H1 (cell line): Measurements from ENCODE around the gene PRKCZ. TPM values are rescaled to one million over a fixed set of nuclear protein-coding genes. Genes with fewer than 3 reads are reported as not detected.

Source experiments
- CTCF ChIA-PET: fragments of 300-600 bp; sonication (Branson Sonifier 250); formaldehyde crosslinking; loops from one replicate; lab custom pipeline; 2021; ENCODE audit not compliant: partially characterized antibody; lab: Charles Lee
- POLR2A ChIA-PET: fragments of 300-600 bp; sonication (Branson Sonifier 250); formaldehyde crosslinking; loops from one replicate; lab custom pipeline; 2021; ENCODE audit warnings: inconsistent platforms; ENCODE audit not compliant: partially characterized antibody; lab: Charles Lee
- DNase-seq, 2 experiments: peaks; one replicate each; pipeline versions ENCODE4 v3.0.0 to v3.0.0-alpha.2; 2010 to 2022; ENCODE audit warnings: low spot score in 2 of 2, low read depth in 1 of 2, mixed read lengths in 1 of 2
- FAIRE-seq: peaks from 2 replicates; lab custom pipeline; 2011; peaks lifted over from hg19 to GRCh38; lab: Jason Lieb, UNC
- H2AFZ ChIP-seq: 2 replicates; pipeline ENCODE4 v1.8.1; 2012; ENCODE audit warnings: low read length, inconsistent platforms
- H2AK5ac ChIP-seq: 2 replicates; pipeline ENCODE4 v1.6.1; 2013; ENCODE audit warnings: low read depth, low read length
- H2BK120ac ChIP-seq: replicated peaks from 2 replicates; pipeline ENCODE3; 2013; ENCODE audit warnings: low read depth, low read length, inconsistent platforms
- H2BK12ac ChIP-seq: 2 replicates; pipeline ENCODE4 v1.6.1; 2013; ENCODE audit warnings: low read depth, low read length
- H2BK15ac ChIP-seq: 2 replicates; pipeline ENCODE4 v1.6.1; 2013; ENCODE audit warnings: low read length
- H2BK20ac ChIP-seq: 2 replicates; pipeline ENCODE4 v1.6.1; 2013; ENCODE audit warnings: low read length
- H2BK5ac ChIP-seq: 2 replicates; pipeline ENCODE4 v1.6.1; 2013; ENCODE audit warnings: low read depth, low read length
- H3K14ac ChIP-seq: 2 replicates; pipeline ENCODE4 v1.6.1; 2013; ENCODE audit warnings: inconsistent platforms; ENCODE audit not compliant: insufficient read length
- H3K18ac ChIP-seq: 2 replicates; pipeline ENCODE4 v1.6.1; 2013; ENCODE audit warnings: low read length; ENCODE audit errors: extremely low read depth
- H3K23ac ChIP-seq: 2 replicates; pipeline ENCODE4 v1.6.1; 2013; ENCODE audit warnings: inconsistent platforms; ENCODE audit not compliant: insufficient read length
- H3K23me2 ChIP-seq: 2 replicates; pipeline ENCODE4 v1.6.1; 2013; ENCODE audit warnings: low read depth, low read length
- H3K27ac ChIP-seq: 2 replicates; pipeline ENCODE4 v1.6.1; 2011; ENCODE audit warnings: low read depth, low read length, inconsistent platforms
- H3K27me3 ChIP-seq, 4 experiments: replicated peaks in 1 of 4; 1 replicate in 1 of 4; 2 replicates in 3 of 4; pipeline versions ENCODE4 v1.6.1 to v1.8.1; 2011 to 2013; ENCODE audit warnings: low read length in 3 of 4, mild to moderate bottlenecking in 3 of 4, inconsistent platforms in 2 of 4, mixed read lengths in 2 of 4, moderate library complexity in 1 of 4; ENCODE audit not compliant: control insufficient read depth in 3 of 4, insufficient read depth in 3 of 4; ENCODE audit errors: extremely low read depth in 1 of 4
- H3K36me3 ChIP-seq, 4 experiments: 2 replicates each; pipeline versions ENCODE4 v1.6.1 to v1.8.1; 2011 to 2013; ENCODE audit warnings: mild to moderate bottlenecking in 4 of 4, low read length in 3 of 4, moderate library complexity in 2 of 4, control low read depth in 1 of 4, inconsistent platforms in 1 of 4; ENCODE audit not compliant: insufficient read depth in 4 of 4, control insufficient read depth in 2 of 4
- H3K4ac ChIP-seq: replicated peaks from 2 replicates; pipeline ENCODE3; 2013; ENCODE audit warnings: low read length, low read depth, mixed read lengths, inconsistent platforms; ENCODE audit not compliant: insufficient read length
- H3K4me1 ChIP-seq, 4 experiments: replicated peaks in 1 of 4; 1 replicate in 1 of 4; 2 replicates in 3 of 4; pipeline versions ENCODE4 v1.6.1 to v1.8.1; 2011 to 2013; ENCODE audit warnings: low read length in 3 of 4, inconsistent platforms in 2 of 4, mixed read lengths in 1 of 4; ENCODE audit not compliant: insufficient read depth in 4 of 4, control insufficient read depth in 3 of 4
- H3K4me2 ChIP-seq, 2 experiments: 2 replicates each; pipeline versions ENCODE4 v1.6.1 to v1.8.1; 2011 to 2013; ENCODE audit warnings: low read depth in 2 of 2, low read length in 2 of 2, control low read depth in 1 of 2, inconsistent platforms in 1 of 2, mild to moderate bottlenecking in 1 of 2; ENCODE audit not compliant: insufficient read depth in 1 of 2
- H3K4me3 ChIP-seq, 4 experiments: fragments of 200-600, 300-600 bp in 1 of 4; sonication (generic), shearing (Covaris generic), sonication (Bioruptor Twin) in 1 of 4; 2 replicates each; pipeline versions ENCODE4 v1.5.1 to v1.8.1; 2011 to 2016; ENCODE audit warnings: low read length in 4 of 4, low read depth in 3 of 4, control low read depth in 2 of 4, inconsistent platforms in 2 of 4, mild to moderate bottlenecking in 2 of 4, mixed read lengths in 1 of 4, moderate library complexity in 1 of 4; ENCODE audit not compliant: insufficient read depth in 2 of 4; ENCODE audit errors: extremely low read depth in 1 of 4
- H3K56ac ChIP-seq: replicated peaks from 2 replicates; pipeline ENCODE3; 2013; ENCODE audit warnings: low read depth, mild to moderate bottlenecking, mixed read lengths, low read length, inconsistent platforms; ENCODE audit not compliant: insufficient read length
- H3K79me1 ChIP-seq: 2 replicates; pipeline ENCODE4 v1.6.1; 2013; ENCODE audit warnings: low read depth, low read length, control low read depth
- H3K79me2 ChIP-seq, 2 experiments: 2 replicates each; pipeline versions ENCODE4 v1.6.1 to v1.8.1; 2012 to 2013; ENCODE audit warnings: low read length in 2 of 2, mild to moderate bottlenecking in 2 of 2, inconsistent platforms in 1 of 2; ENCODE audit not compliant: insufficient read depth in 2 of 2, control insufficient read depth in 1 of 2
- H3K9ac ChIP-seq, 4 experiments: replicated peaks in 1 of 4; 1 replicate in 1 of 4; 2 replicates in 3 of 4; pipeline versions ENCODE4 v1.6.1 to v1.8.1; 2011 to 2013; ENCODE audit warnings: low read depth in 3 of 4, low read length in 3 of 4, control low read depth in 2 of 4, mild to moderate bottlenecking in 2 of 4, moderate library complexity in 2 of 4, inconsistent platforms in 1 of 4; ENCODE audit errors: extremely low read depth in 1 of 4
- H3K9me3 ChIP-seq, 2 experiments: 2 replicates each; pipeline versions ENCODE4 v1.6.1 to v1.8.1; 2012 to 2013; ENCODE audit warnings: mild to moderate bottlenecking in 2 of 2, moderate library complexity in 2 of 2, control low read depth in 1 of 2, inconsistent platforms in 1 of 2, low read depth in 1 of 2, low read length in 1 of 2, mixed read lengths in 1 of 2; ENCODE audit not compliant: insufficient read depth in 2 of 2
- H4K20me1 ChIP-seq, 2 experiments: replicated peaks in 1 of 2; 2 replicates each; pipeline versions ENCODE3 to v1.8.1; 2011 to 2013; ENCODE audit warnings: inconsistent platforms in 2 of 2, low read length in 2 of 2, mild to moderate bottlenecking in 1 of 2; ENCODE audit not compliant: insufficient read depth in 2 of 2, control insufficient read depth in 1 of 2
- H4K5ac ChIP-seq: 2 replicates; pipeline ENCODE4 v1.6.1; 2013; ENCODE audit warnings: low read length, low read depth, mixed read lengths, inconsistent platforms; ENCODE audit not compliant: insufficient read length
- H4K8ac ChIP-seq: 2 replicates; pipeline ENCODE4 v1.8.0; 2013; ENCODE audit warnings: mild to moderate bottlenecking, moderate library complexity, low read length, inconsistent platforms; ENCODE audit not compliant: insufficient read depth; ENCODE audit errors: extremely low read depth
- H4K91ac ChIP-seq: replicated peaks from 2 replicates; pipeline ENCODE3; 2013; ENCODE audit warnings: low read length, mixed read lengths, inconsistent platforms; ENCODE audit not compliant: insufficient read length
- CTBP2 ChIP-seq: IDR thresholded peaks from 2 replicates; pipeline ENCODE4 v1.7.0; 2011; ENCODE audit warnings: borderline replicate concordance, mild to moderate bottlenecking, moderate library complexity, mixed read lengths, low read length; ENCODE audit not compliant: insufficient read depth, insufficient read length
- HDAC6 ChIP-seq: IDR thresholded peaks from one replicate; pipeline ENCODE4 v1.7.1; 2012; ENCODE audit warnings: low read depth, mild to moderate bottlenecking, inconsistent platforms, low read length, moderate library complexity
- SP1 ChIP-seq: IDR thresholded peaks from 2 replicates; pipeline ENCODE4 v1.6.1; 2011; ENCODE audit warnings: low read depth, low read length
- WGBS, 2 experiments: shearing (Covaris generic) in 1 of 2; methylation state at CpG; one replicate each; pipeline versions ENCODE4 v1.1.6 to v1.1.7; 2013 to 2015; ENCODE audit warnings: low lambda C conversion rate in 2 of 2, mixed read lengths in 2 of 2, inconsistent platforms in 1 of 2, low coverage in 1 of 2, missing lambda C conversion rate in 1 of 2; ENCODE audit not compliant: insufficient replicate concordance in 2 of 2, insufficient coverage in 1 of 2, insufficient read length in 1 of 2; ENCODE audit errors: extremely low coverage in 1 of 2, missing lambda C conversion rate in 1 of 2; 5-methylcytosine and 5-hydroxymethylcytosine counted together
- polyA plus RNA-seq, 7 experiments: library from polyadenylated mRNA; depleted of rRNA in 3 of 7; stranded (reverse) in 5 of 7; unstranded in 2 of 7; fragments of >200 nt in 5 of 7; fragments of 200-250 nt in 2 of 7; gene quantifications; 1 replicate in 5 of 7; 2 replicates in 1 of 7; 4 replicates in 1 of 7; pipeline versions ENCODE4 v1.2.1 to v1.2.3, GENCODE V29; 2011 to 2013; ENCODE audit warnings: missing spikeins in 2 of 7, mixed read lengths in 2 of 7
- total RNA-seq: library from RNA; stranded (reverse); fragmentation: NEBNext Ultra II Directional; extraction: Animal tissue kit (Norgen Biotek cat#: 25700); gene quantifications from 2 replicates; pipeline ENCODE4 v1.2.1, GENCODE V29; 2021

PRKCZ gene
- total and polyA plus RNA-seq, 2 of the 8 experiments (the other 6 are each of a cell fraction or from before 2014, with no cell fraction given) = 37.4 to 45.1 TPM

DNA sequence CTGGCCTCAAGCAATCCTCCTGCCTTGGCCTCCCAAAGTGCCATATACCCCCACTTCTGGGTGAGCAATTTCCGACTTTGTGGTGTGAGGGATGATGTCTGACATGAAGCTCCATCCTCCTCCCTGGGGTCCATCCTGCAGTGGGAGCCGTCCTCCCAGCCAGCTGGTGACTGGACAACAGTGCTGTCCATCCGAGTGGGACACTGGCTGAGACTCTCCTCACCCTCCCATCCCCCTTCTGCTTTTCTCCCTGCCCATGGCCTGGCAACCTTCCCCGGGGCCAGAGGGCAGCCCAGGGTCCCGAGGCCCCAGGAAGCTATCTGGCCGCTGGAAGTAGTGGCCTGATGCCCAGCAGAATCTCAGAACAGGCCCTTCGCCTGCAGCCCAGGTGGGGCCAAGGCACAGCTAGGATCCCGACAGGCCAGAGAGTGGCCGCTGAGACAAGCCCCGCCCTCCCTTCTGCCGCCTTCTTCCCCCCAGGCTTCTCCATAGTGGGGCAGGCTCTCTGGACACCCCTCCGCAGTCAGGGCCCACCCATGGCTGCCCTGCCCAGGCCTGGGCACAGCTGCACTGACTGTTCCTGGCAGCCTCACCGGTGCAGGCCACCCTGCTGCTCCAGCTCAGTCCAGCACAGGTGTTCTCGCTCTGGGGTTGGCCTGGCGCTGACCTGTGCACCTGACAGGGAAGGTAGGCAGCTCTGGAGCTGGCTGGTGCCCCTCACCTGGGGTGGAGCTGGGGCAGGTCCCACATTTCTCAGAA lies 152.8 kb downstream of the PRKCZ start:
- H3K27ac ChIP-seq = no peak overlapping the region
- 88% methylated on average over 15 of the region's 15 CpGs; no CpG with 5 or more reads in 1 of the 2 experiments for WGBS, 2 experiments
- H3K79me1 ChIP-seq = no peaks in the 10 kb centered on the region; the same call in 1 of the 2 replicates
- no peak for TF ChIP-seq SP1
- no peak for TF ChIP-seq HDAC6
- TF ChIP-seq CTBP2 = no peak
- FAIRE-seq = no peak
- peaks cover 3 to 16% (median 13%) of the 10 kb centered on the region in 4 experiments for H3K4me1 ChIP-seq
- H4K20me1 ChIP-seq = no peaks in the 10 kb centered on the region
- CTCF ChIA-PET = interaction anchor here (0.9 to 2.9 kb wide), 10 partner anchors 8 to 259 kb away, joined by 3 to 14 read pairs (median 4); partner anchors contain the start of gene FAAP20
- H2BK120ac ChIP-seq = no peak overlapping the region
- no peak overlapping the region for H2BK12ac ChIP-seq
- H3K23me2 ChIP-seq = peaks cover 6% of the 10 kb centered on the region
- H3K4ac ChIP-seq = no peak overlapping the region
- no peak overlapping the region for H4K8ac ChIP-seq
- peak overlapping the region; percentile 15; the same call in 1 of the 2 replicates for H2AK5ac ChIP-seq
- H2AFZ ChIP-seq = no peak overlapping the region
- no peak overlapping the region for H4K91ac ChIP-seq
- no peak overlapping the region for H2BK5ac ChIP-seq
- H4K5ac ChIP-seq = no peak overlapping the region
- DNase-seq = no peak
- H3K4me3 ChIP-seq = no peak overlapping the region
- H2BK15ac ChIP-seq = peak overlapping the region; percentile 53; the same call in 1 of the 2 replicates
- no peak overlapping the region for H3K14ac ChIP-seq
- H3K9ac ChIP-seq = no peak overlapping the region
- H3K79me2 ChIP-seq = no peaks in the 10 kb centered on the region
- H3K56ac ChIP-seq = no peak overlapping the region
- H3K4me2 ChIP-seq = no peak overlapping the region
- no peaks in the 10 kb centered on the region for H3K9me3 ChIP-seq
- no peak overlapping the region for H2BK20ac ChIP-seq
- H3K23ac ChIP-seq = no peak overlapping the region
- POLR2A ChIA-PET = interaction anchor here (0.7 to 4.8 kb wide), 6 partner anchors 12 to 30 kb away, joined by 3 to 21 read pairs (median 4); no protein-coding TSS in a partner anchor
- no peak overlapping the region for H3K18ac ChIP-seq
- peaks cover 0 to 11% (median 6%) of the 10 kb centered on the region in 4 experiments; a peak in 4 of 7 replicates for H3K27me3 ChIP-seq
- no peaks in the 10 kb centered on the region for H3K36me3 ChIP-seq
